Measurements from ENCODE around the gene CRISPLD2.

The CRISPLD2 gene

DNA sequence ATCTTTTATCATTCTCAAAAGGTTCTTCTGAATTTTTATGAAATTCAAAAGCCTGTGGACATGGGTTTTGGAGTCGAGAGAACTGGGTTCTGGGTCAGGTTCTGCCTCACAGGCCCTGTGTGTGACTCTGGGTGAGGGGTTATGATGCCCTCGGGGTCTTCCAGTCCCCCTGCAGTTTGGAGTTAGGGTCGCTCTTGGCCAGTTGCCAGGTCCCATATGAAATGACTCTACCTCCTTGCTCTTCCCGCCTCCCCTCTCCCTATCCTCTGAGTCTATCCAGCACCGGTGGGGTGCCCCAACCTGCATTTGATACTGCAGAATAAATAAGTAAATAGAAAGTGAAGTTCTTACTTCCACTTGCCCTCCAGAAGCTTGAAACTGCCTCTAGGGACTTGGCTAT, 137.4 kb downstream of the CRISPLD2 start:
- Histone ChIP-seq H3K4me3 (ENCODE audit: low read length) (no peak overlapping the region), H3K36me3 (replicated peaks; ENCODE audit: low read depth, low read length) (no peaks in the 10 kb centered on the region), H3K27ac (ENCODE audit: low read length) (no peak overlapping the region), H3K4me1 (ENCODE audit: low read length) (no peaks in the 10 kb centered on the region), H3K27me3 (ENCODE audit: low read depth, low read length) (peaks cover 5% of the 10 kb centered on the region; the same call in 1 of the 2 replicates), H2AFZ (ENCODE audit: low read depth, low read length) (no peak overlapping the region), H3K9me3 (ENCODE audit: insufficient read depth, low read length) (no peaks in the 10 kb centered on the region), H3K79me2 (ENCODE audit: low read length) (no peaks in the 10 kb centered on the region), H3K4me2 (ENCODE audit: low read length) (no peak overlapping the region), H3K9ac (ENCODE audit: low read length) (no peak overlapping the region), H4K20me1 (ENCODE audit: insufficient read depth, low read length) (no peaks in the 10 kb centered on the region)
- TF ChIP-seq, protein P1, sequence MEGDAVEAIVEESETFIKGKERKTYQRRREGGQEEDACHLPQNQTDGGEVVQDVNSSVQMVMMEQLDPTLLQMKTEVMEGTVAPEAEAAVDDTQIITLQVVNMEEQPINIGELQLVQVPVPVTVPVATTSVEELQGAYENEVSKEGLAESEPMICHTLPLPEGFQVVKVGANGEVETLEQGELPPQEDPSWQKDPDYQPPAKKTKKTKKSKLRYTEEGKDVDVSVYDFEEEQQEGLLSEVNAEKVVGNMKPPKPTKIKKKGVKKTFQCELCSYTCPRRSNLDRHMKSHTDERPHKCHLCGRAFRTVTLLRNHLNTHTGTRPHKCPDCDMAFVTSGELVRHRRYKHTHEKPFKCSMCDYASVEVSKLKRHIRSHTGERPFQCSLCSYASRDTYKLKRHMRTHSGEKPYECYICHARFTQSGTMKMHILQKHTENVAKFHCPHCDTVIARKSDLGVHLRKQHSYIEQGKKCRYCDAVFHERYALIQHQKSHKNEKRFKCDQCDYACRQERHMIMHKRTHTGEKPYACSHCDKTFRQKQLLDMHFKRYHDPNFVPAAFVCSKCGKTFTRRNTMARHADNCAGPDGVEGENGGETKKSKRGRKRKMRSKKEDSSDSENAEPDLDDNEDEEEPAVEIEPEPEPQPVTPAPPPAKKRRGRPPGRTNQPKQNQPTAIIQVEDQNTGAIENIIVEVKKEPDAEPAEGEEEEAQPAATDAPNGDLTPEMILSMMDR (IDR thresholded peaks at IDR 0.05; ENCODE audit: low read depth, low read length) = no peak
- no peak for TF ChIP-seq EZH2phosphoT487 (IDR thresholded peaks at IDR 0.05; ENCODE audit: low read depth)

DNA sequence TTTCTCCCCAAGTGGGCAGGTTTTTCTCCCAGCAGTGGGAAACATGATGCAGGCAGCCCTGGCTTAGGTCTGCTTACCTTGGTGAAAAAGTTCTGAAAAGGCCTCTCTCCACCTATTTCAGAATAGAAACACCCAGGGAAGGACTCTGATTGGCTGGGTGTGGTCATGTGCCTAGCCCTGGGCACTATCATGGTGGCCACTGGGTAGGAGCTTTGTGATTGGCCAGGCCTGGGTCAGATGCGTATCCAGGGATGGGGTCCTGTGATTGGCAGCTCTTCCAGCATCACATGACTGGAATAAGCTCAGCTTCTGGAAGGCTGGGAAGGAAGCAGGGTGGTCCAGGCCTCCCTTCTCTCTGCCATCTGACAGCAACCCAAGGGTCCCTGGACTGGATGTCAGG, 138.0 kb downstream of the CRISPLD2 start:
- Histone ChIP-seq H3K4me3 (ENCODE audit: low read length) (no peak overlapping the region), H2AFZ (ENCODE audit: low read depth, low read length) (no peak overlapping the region), H4K20me1 (ENCODE audit: insufficient read depth, low read length) (no peaks in the 10 kb centered on the region), H3K27me3 (ENCODE audit: low read depth, low read length) (peaks cover 8% of the 10 kb centered on the region), H3K27ac (ENCODE audit: low read length) (no peak overlapping the region), H3K79me2 (ENCODE audit: low read length) (no peaks in the 10 kb centered on the region), H3K36me3 (replicated peaks; ENCODE audit: low read depth, low read length) (no peaks in the 10 kb centered on the region), H3K4me2 (ENCODE audit: low read length) (no peak overlapping the region), H3K4me1 (ENCODE audit: low read length) (no peaks in the 10 kb centered on the region), H3K9me3 (ENCODE audit: insufficient read depth, low read length) (no peaks in the 10 kb centered on the region), H3K9ac (ENCODE audit: low read length) (no peak overlapping the region)
- no peak for TF ChIP-seq EZH2phosphoT487 (IDR thresholded peaks at IDR 0.05; ENCODE audit: low read depth)
- TF ChIP-seq, protein P1 (IDR thresholded peaks at IDR 0.05; ENCODE audit: low read depth, low read length) = no peak

Measured in OCI-LY3 (cell line).